Activated CD4-positive, alpha-beta memory T cell treated with anti-CD3 and anti-CD28 coated beads for 36 hours (primary cell): Measurements from ENCODE around the gene NSMCE4A. TPM values are rescaled to one million over a fixed set of nuclear protein-coding genes. Genes with fewer than 3 reads are reported as not detected.
"Not testable (repeated sequence)": the region's sequence is repeated elsewhere in the genome, so short reads cannot be mapped to it uniquely, and the experiment has no call there.

Experiments used
- CTCF ChIA-PET: fragments of 350-600 bp; sonication (Branson Sonifier 250); formaldehyde crosslinking; loops from one replicate; lab custom pipeline; 2021; ENCODE audit warnings: antibody characterized with exemption, inconsistent platforms; lab: Charles Lee
- POLR2A ChIA-PET: fragments of 350-600 bp; sonication (Branson Sonifier 250); formaldehyde crosslinking; loops from one replicate; lab custom pipeline; 2021; ENCODE audit warnings: antibody characterized with exemption; lab: Charles Lee
- DNase-seq: peaks from one replicate; pipeline ENCODE4 v3.0.0-alpha.2; 2020
- H3K27ac Mint-ChIP-seq: one replicate; pipeline ENCODE4 v1.8.0; 2021; ENCODE audit warnings: mixed read lengths
- H3K27me3 Mint-ChIP-seq: one replicate; pipeline ENCODE4 v1.8.0; 2021; ENCODE audit warnings: mixed read lengths
- H3K36me3 Mint-ChIP-seq: one replicate; pipeline ENCODE4 v1.8.0; 2021; ENCODE audit warnings: mixed read lengths
- H3K4me1 Mint-ChIP-seq: one replicate; pipeline ENCODE4 v1.8.0; 2021; ENCODE audit warnings: low read depth, mixed read lengths
- H3K4me3 Mint-ChIP-seq: one replicate; pipeline ENCODE4 v1.8.0; 2021; ENCODE audit warnings: mild to moderate bottlenecking, mixed read lengths
- H3K9me3 Mint-ChIP-seq: one replicate; pipeline ENCODE4 v1.8.0; 2021; ENCODE audit warnings: mixed read lengths
- intact Hi-C: fragments of 100-400 bp; cut with micrococcal nuclease; formaldehyde crosslinking; loops from one replicate; pipeline ENCODE4 v1.15.1; 2023
- total RNA-seq, 2 experiments: library from RNA; stranded (reverse); gene quantifications; one replicate each; pipeline ENCODE4 v1.2.3, GENCODE V29; 2021

The NSMCE4A gene
- total RNA-seq, 2 experiments from 2014 or later: 50.8 to 53.9 TPM

DNA sequence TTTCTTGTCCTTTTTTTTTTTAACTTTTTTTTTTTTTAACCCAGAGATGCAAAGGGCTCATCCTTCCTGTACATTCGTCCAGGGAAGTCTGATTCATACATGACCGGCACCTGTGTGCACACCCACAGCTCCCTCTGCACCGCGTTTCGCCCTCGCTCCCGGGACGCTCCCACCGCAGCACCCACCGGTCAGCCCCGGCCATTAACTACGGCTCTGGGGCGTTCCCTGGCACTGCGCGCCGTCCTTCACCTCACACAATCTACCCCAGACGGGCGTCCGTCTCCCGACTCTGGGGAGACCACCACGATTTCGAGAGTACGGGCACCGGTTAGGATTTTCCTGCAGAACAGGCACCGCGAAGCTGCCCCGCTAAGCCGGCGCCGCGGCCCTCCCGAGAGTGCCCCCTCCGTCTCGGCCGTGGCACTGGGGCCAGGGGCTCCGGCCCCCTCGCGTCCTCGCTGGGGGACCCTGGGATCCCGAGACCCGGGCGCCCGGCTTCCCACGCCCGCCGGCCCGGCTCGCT is 47.6 kb downstream of the NSMCE4A start:
- peak overlapping the region; percentile 95 for H3K27ac Mint-ChIP-seq
- peak overlapping the region; percentile 94 for H3K4me3 Mint-ChIP-seq
- H3K4me1 Mint-ChIP-seq: peaks cover 27% of the 10 kb centered on the region
- DNase-seq: peak; percentile 64
- POLR2A ChIA-PET: interaction anchor here (0.8 to 1.7 kb wide), 3 partner anchors 9 to 161 kb away, joined by 3 to 9 read pairs (median 6); no protein-coding TSS in a partner anchor
- peaks cover 5% of the 10 kb centered on the region for H3K36me3 Mint-ChIP-seq
- CTCF ChIA-PET: interaction anchor here (1.3 kb wide), 1 partner anchor 47 kb away, joined by 3 read pairs; no protein-coding TSS in a partner anchor
- H3K9me3 Mint-ChIP-seq: no peaks in the 10 kb centered on the region
- H3K27me3 Mint-ChIP-seq: no peaks in the 10 kb centered on the region
- intact Hi-C loops: loop anchor here (1.0 to 2.0 kb wide), 2 partner anchors 173 to 1077 kb away; partner anchors contain the start of gene WDR11

DNA sequence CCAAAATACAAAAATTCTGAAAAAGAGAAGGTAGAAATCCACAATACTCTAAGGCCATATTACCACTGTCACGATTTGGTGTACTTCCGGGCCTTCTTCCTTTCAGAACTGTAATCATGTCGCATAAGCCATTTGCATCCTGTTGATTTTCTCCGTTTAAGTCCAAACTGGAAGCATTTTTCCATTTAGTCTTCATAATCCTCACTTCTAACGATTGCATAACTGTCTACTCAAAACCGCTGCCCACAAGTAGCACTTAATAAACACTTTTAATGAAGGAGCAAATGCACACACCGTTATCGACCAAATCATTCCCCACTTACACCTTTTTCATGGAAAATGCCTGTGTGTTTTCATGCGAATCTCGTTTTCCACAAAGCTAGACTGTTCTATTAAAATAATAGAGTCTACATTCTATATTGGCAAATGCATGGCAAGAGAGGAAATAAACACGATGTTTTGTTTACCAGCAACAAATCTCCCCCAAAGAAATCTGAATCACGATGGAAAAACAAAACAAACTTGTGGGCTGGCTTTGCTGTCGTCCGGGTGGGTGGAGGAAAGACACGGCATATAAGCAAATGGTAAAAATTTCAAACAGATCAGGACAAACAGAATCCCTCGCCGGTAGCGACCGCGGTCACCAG is 48.2 kb downstream of the NSMCE4A start:
- peak overlapping the region; percentile 95 for H3K27ac Mint-ChIP-seq
- peaks cover 6% of the 10 kb centered on the region for H3K36me3 Mint-ChIP-seq
- DNase-seq: no peak
- ChIA-PET POLR2A (interaction anchor here (1.6 kb wide), 1 partner anchor 8 kb away, joined by 6 read pairs; no protein-coding TSS in a partner anchor), CTCF (no interaction called here)
- peak overlapping the region; percentile 94 for H3K4me3 Mint-ChIP-seq
- no peaks in the 10 kb centered on the region for H3K9me3 Mint-ChIP-seq
- no peaks in the 10 kb centered on the region for H3K27me3 Mint-ChIP-seq
- H3K4me1 Mint-ChIP-seq: peaks cover 27% of the 10 kb centered on the region
- intact Hi-C loops: loop anchor here (1.0 to 2.0 kb wide), 2 partner anchors 172 to 1076 kb away; partner anchors contain the start of gene WDR11

DNA sequence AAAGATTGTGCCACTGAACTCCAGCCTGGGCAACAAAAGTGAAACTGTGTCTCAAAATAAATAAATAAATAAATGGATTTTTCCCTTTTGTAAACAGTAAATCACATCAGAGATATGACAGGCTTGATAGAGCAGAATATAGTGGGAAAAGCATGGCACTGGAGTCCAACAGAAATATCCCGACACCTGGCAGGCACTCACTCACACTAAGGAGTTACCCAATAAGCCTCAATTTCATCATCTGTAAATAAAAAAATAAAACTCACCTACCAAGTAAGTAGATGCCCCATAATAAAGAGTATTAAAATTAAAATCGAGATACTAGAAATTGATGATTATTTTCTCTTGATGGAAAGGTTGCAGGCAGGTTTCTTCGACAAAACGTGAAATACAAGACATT is 48.9 kb downstream of the NSMCE4A start:
- DNase-seq: no peak
- CTCF ChIA-PET: no interaction called here
- H3K9me3 Mint-ChIP-seq: no peaks in the 10 kb centered on the region
- H3K36me3 Mint-ChIP-seq: peaks cover 8% of the 10 kb centered on the region
- H3K27me3 Mint-ChIP-seq: no peaks in the 10 kb centered on the region
- POLR2A ChIA-PET: no interaction called here
- H3K4me3 Mint-ChIP-seq: no peak overlapping the region
- intact Hi-C loops: loop anchor here (2.0 kb wide), 1 partner anchor 1075 kb away; the partner anchor contains the start of gene WDR11
- no peak overlapping the region for H3K27ac Mint-ChIP-seq
- peaks cover 27% of the 10 kb centered on the region for H3K4me1 Mint-ChIP-seq

DNA sequence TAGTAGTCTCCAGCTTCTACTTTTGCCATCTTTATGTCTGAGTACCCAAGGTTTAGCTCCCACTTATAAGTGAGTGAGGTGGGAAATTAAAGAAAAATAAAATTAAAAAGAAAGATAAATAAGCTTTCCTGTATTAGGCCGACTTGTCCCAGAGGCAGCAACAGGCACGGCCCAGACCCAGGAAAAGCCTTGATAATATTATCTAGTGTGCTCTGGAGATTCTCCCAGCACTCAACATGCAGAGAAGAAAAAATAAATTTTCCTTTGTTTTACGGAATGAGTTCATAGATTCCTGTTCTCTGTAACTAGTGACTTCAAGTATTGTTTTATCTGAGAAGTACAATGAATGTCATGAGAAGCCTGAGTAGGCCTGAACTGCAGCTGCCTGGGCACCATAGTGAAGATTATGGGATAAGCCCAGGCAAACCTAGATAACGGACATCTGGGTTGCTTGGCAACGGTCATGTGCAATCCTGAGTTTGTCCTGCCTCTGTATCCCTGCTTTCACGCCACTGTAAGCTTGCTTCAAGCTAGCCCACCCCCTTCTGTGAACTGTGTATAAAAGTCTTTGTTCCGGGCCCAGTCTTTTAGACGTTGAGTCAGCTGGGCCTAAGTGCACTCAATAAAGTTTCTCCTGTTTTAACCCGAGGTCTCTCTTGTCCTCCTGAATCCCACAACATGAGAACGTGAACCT is 53.6 kb downstream of the NSMCE4A start:
- no peaks in the 10 kb centered on the region for H3K27me3 Mint-ChIP-seq
- POLR2A ChIA-PET: no interaction called here
- H3K27ac Mint-ChIP-seq: no peak overlapping the region
- H3K4me1 Mint-ChIP-seq: peaks cover 13% of the 10 kb centered on the region
- intact Hi-C loops: no loop called here
- CTCF ChIA-PET: no interaction called here
- no peaks in the 10 kb centered on the region for H3K9me3 Mint-ChIP-seq
- H3K4me3 Mint-ChIP-seq: no peak overlapping the region
- peaks cover 21% of the 10 kb centered on the region for H3K36me3 Mint-ChIP-seq
- DNase-seq: no peak

DNA sequence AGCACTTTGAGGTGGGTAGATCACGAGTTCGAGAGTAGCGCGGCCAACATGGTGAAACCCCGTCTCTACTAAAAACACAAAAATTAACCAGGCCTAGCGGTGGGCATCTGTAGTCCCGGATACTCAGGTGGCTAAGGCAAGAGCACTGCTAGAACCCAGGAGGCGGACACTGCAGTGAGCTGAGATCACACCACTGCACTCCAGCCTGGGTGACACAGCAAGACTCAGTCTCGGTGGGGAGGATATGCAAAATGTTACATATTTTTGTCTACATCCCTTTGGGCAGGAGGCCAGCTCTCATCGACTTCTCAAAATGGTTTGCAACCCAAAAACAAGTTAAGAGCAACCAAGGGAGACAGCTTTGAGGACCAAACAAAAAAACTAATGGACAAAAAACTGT is 55.4 kb downstream of the NSMCE4A start:
- Mint-ChIP-seq H3K36me3 (peaks cover 23% of the 10 kb centered on the region), H3K27me3 (no peaks in the 10 kb centered on the region), H3K4me3 (no peak overlapping the region), H3K9me3 (no peaks in the 10 kb centered on the region), H3K27ac (no peak overlapping the region), H3K4me1 (peaks cover 5% of the 10 kb centered on the region)
- CTCF ChIA-PET: no interaction called here
- intact Hi-C loops: no loop called here
- POLR2A ChIA-PET: no interaction called here
- DNase-seq: no peak

DNA sequence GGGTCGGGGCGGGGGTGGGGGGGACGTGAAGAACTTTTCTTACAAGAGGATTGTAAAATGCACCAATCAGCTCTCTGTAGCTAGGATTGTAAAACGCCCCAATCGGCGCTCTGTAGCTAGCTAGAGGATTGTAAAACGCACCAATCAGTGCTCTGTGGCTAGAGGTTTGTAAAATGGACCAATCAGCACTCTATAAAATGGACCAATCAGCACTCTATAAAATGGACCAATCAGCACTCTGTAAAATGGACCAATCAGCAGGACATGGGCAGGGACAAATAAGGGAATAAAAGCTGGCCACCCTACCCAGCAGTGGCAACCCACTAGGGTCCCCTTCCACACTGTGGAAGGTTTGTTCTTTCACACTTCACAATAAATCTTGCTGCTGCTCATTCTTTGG is 56.2 kb downstream of the NSMCE4A start:
- H3K4me3 Mint-ChIP-seq, H3K4me1 Mint-ChIP-seq, intact Hi-C loops, H3K27ac Mint-ChIP-seq, CTCF ChIA-PET, DNase-seq, H3K27me3 Mint-ChIP-seq, H3K9me3 Mint-ChIP-seq: not testable (repeated sequence)
- H3K36me3 Mint-ChIP-seq: peaks cover 25% of the 10 kb centered on the region
- POLR2A ChIA-PET: interaction anchor here (2.2 kb wide), 1 partner anchor 9 kb away, joined by 6 read pairs; the partner anchor contains the start of gene ATE1

DNA sequence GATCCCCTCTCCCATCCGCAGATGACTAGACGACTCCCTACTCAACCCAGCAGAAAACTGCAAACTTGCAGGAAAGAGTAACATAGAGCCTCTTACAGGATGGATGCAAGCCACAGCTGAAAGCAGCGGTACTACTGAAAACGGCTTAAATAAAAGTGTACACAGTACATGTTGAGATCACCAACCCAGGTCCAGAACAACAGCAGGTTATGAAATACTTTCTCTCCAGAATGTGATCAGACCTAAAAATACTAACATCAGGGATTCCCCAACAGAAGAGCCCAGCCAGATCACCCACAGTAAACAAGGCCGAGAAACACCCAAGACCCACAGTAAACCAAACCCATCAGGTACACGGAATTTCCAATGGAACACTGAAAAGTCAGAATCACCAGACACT is 60.4 kb downstream of the NSMCE4A start:
- intact Hi-C loops: no loop called here
- no peak overlapping the region for H3K4me3 Mint-ChIP-seq
- H3K4me1 Mint-ChIP-seq: peaks cover 14% of the 10 kb centered on the region
- no peaks in the 10 kb centered on the region for H3K27me3 Mint-ChIP-seq
- POLR2A ChIA-PET: no interaction called here
- H3K27ac Mint-ChIP-seq: no peak overlapping the region
- CTCF ChIA-PET: no interaction called here
- H3K36me3 Mint-ChIP-seq: peaks cover 24% of the 10 kb centered on the region
- DNase-seq: no peak
- no peaks in the 10 kb centered on the region for H3K9me3 Mint-ChIP-seq

DNA sequence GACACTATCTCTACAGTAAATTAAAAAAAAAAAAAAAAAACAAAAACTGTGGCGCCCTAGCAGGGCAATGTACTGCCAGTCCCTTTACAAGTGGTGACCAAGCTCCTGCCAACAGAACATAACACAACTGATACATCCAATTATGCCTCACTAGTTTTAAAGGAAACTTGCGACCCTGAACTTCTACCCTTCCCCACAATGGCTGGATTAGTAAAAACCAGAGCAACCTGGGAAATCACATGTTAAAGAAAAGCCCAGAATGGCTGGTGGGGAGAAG is 63.7 kb downstream of the NSMCE4A start:
- Mint-ChIP-seq H3K27me3 (no peaks in the 10 kb centered on the region), H3K4me3 (no peak overlapping the region), H3K4me1 (peaks cover 9% of the 10 kb centered on the region), H3K27ac (no peak overlapping the region), H3K9me3 (no peaks in the 10 kb centered on the region), H3K36me3 (peaks cover 21% of the 10 kb centered on the region)
- ChIA-PET POLR2A (no interaction called here), CTCF (interaction anchor here (1.5 kb wide), 1 partner anchor 11 kb away, joined by 5 read pairs; no protein-coding TSS in a partner anchor)
- intact Hi-C loops: no loop called here
- no peak for DNase-seq

DNA sequence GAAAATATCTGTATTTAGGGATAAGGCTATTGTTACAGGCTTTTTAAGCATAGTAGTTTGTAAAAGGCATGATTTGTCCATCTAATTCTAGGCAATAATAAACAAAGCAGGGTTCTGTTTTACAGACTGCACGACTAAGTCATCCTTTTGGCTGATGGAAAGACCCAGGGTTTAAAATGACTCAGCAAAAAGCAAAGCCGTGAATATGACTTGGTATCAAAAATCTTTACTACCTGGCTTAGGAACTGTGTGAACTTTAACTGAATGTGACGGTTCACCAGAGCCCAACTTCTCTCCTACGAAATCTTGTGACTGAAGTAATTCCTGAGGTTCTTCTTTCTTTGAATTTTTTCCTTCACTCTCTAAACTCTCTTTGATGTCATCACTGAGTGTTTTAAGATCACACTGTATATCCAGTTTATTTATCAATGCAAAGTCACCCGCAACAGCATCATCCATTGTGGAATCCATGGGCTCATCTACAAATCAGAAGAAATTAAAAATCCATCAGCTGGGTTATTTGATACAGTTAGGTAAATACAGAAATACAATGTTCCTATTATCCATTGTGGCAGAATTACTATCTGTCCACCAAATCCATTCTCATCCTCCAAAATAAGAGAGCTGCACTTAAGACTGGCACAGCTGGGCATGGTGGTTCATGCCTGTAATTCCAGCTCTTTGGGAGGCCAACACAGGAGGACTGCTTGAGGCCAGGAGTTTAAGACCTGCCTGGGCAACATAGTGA is 64.2 kb downstream of the NSMCE4A start:
- ChIA-PET POLR2A (no interaction called here), CTCF (no interaction called here)
- peaks cover 21% of the 10 kb centered on the region for H3K36me3 Mint-ChIP-seq
- H3K27me3 Mint-ChIP-seq: no peaks in the 10 kb centered on the region
- no peak overlapping the region for H3K4me3 Mint-ChIP-seq
- H3K4me1 Mint-ChIP-seq: peaks cover 9% of the 10 kb centered on the region
- no peak for DNase-seq
- H3K27ac Mint-ChIP-seq: peak overlapping the region; percentile 53
- intact Hi-C loops: no loop called here
- no peaks in the 10 kb centered on the region for H3K9me3 Mint-ChIP-seq

Other genes with a start within 250 kb of the NSMCE4A start
- 10 to 100 TPM; 19.4 to 23.1 TPM for gene ATE1, start 47.2 kb downstream of the NSMCE4A start, total RNA-seq
- gene TACC2, start 13.9 kb upstream of the NSMCE4A start, total RNA-seq: not detected